Dermis blood vessel endothelial cell (primary cell): ENCODE data around the gene PPARG. TPM values are rescaled to one million over a fixed set of nuclear protein-coding genes. Genes with fewer than 3 reads are reported as not detected.
"Not testable (repeated sequence)": the region's sequence is repeated elsewhere in the genome, so short reads cannot be mapped to it uniquely, and the experiment has no call there.

Experiments
- DNase-seq: peaks from one replicate; pipeline ENCODE4 v3.0.0; 2010
- total RNA-seq: library from RNA; depleted of rRNA; stranded (reverse); fragments of >200 nt; gene quantifications from 2 replicates; pipeline ENCODE4 v1.2.3, GENCODE V29; 2014

Gene PPARG
- total RNA-seq, 1 donor from 2014 or later: 69.4 TPM

DNA sequence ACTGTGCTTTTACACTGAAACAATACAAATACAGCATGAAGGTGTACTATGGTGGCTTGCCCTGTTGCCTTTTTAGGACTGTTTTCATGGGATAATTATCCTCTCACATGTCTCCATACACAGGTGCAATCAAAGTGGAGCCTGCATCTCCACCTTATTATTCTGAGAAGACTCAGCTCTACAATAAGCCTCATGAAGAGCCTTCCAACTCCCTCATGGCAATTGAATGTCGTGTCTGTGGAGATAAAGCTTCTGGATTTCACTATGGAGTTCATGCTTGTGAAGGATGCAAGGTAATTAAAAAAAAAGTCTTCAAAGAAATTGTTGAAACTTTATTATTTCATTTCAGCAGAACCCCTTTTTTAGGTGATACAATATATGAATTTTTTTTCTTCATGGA lies 92.3 kb downstream of the PPARG start:
- no peak for DNase-seq

DNA sequence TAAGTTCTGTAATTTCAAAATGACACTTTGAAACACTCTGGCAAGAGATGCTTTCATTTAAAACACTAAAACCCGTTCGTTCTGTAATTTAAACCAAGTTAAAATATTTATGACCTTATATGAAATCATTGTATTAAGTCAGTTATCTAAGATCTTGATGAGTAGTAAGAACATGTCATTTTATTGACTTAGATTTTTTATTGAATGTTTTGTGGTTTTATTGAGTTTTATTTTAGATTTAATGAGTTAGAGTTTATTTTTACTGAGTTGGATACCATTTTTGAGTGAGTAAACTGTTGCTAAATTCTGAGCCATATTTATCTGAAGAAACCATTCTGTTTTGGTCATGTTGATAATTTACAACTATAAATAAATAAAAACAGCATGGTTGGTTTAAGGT lies 94.3 kb downstream of the PPARG start:
- no peak for DNase-seq

DNA sequence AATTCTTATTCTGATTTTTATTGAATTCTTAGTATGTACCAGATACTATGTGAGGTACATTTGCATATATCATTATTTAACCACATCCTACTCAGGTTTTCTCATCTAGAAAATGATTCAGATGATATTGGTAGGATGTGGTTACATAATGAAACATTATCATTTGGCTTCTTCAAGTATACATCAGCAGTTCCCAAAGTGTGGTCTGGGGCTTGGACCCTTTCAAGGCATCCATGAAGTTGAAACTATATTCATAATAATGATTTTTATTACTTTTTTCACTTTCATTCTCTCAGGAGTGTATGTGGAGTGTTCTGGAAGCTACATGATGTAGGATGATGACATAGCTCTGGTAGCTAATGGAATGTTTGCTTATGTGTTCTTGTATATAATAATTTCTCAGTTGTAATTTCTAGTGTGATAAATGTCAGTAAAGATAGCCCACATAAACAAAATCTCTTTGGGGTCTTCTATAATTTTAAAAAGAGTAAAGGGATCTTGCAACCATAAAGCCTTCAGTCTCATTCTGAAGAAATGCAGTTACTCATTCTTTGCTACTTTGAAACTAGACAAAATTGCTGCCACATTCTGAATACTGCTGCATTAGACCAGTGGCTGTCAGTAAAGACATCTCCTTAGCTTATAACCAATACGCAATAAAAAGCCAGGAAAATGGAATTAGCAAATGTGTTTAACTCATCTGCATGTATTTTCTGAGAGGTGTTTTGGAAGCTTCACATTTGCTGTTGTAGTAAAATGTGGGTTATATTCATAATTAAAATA lies 95.8 kb downstream of the PPARG start:
- DNase-seq: no peak

DNA sequence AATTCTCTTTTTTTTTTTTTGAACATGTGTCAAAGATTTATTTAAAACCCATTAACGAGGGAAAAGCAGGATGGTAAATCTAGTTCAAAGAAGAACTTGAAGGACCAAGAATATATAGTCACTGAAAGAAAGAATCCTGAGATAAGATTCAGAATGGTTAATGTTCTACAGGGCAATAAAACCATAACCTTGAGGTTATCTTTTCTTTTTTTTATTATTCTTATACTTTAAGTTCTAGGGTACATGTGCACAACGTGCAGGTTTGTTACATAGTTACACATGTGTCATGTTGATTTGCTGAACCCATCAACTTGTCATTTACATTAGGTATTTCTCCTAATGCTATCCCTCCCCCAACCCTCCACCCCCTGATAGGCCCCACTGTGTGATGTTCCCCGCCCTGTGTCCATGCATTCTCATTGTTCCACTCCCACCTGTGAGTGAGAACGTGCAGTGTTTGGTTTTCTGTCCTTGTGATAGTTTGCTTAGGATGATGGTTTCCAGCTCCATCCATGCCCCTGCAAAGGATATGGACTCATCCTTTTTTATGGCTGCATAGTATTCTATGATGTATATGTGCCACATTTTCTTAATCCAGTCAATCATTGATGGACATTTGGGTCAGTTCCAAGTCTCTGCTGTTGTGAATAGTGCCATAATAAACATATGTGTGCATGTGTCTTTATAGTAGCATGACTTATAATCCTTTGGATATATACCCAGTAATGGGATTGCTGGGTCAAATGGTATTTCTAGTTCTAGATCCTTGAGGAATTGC lies 97.8 kb downstream of the PPARG start:
- DNase-seq: not testable (repeated sequence)

DNA sequence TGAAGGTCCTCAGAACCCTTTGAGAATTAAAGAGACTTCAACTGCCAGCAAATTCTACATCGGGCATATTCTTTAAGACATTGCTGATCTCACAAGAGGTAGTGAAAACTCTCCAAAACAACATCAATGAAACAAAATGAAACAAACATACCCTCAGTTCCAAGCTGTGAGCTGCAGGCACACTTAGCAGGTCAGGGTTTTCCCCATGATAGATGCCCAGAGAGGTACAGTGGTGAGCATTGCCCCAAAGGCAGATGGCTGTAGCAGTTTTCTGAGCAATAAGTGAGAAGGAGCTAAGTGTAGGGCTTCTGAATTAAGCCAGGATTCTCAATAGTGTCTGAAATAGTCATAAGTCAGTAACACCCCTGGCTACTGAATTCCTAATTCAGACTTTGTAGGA lies 99.3 kb downstream of the PPARG start:
- DNase-seq: no peak

DNA sequence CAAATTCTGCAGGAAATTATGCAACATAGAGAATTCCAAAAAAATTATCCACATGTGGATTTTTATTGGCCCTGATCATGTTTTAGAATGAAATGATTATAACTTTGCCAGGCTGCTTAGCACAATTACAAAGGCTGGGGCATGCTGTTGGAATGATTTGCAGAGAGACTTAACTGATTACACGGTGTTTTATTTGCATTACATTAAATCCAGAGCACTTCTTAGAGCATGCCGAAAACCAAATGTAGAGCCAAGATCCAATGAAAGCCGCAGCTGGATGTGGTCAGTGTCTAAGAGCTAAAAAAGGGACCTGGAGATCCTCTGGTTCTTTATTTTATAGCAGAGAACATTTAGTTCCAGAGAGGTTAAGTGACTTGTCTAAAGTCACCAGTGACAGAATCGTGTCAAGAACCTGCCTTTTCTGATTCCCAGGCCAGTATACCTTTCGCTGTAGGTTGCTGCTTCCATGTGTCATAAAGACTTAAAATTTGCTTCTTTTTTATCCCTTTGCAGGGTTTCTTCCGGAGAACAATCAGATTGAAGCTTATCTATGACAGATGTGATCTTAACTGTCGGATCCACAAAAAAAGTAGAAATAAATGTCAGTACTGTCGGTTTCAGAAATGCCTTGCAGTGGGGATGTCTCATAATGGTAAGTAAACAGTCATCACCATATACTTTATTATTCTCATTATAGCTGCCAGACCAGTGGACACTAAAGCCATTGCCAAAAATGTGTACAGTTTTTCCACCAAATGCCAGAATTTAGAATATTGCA lies 103.4 kb downstream of the PPARG start:
- DNase-seq: no peak

DNA sequence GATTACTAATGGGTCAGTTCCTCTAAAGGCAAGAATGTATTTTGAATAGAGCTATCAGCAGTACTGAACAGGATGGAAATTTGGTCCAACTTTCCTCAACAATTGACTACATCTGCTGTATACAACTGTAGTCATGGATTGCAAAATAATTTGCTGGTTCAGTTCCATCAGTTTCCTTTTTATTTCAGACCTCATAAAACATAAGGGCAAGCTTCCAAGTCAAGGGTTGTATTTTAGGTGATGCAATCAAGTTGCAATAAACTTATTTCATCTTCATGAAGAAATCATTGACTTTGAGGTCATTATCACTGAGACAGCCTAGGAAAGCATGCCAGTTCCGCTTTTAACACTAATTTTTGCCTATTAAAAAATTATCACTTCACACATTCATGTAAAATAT lies 105.0 kb downstream of the PPARG start:
- no peak for DNase-seq

DNA sequence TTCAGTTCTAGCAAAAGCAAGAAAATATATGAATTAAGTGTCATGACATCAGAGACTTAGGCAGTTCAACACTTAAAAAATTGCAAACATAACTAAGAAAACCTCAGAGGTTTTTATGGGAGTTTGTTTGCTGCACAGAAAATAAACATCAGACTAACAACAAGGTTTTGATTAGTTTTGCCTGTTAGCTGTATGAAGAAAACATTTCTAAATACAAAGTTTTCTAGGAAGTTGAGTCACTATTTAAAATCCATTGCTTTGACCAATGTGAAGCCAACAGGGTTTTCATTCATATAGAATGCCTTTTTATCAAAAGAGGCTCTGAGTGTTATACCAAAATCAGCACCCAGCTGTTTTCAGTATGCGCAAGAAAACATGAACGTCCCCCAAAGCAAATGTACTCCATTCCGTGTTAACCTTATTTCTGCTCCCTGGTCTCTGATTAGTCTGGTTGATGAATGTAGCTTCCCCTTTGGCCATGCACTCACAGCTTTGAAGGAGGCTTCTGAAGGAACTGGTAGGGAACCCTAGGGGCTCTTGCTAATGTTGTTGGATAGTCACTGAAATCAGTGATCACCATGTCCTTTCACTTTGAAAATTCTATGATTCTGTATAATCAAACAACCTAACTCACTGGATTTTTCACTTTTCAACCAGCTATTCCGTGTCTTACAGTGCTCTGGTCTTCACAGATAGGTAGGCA lies 105.8 kb downstream of the PPARG start:
- no peak for DNase-seq

DNA sequence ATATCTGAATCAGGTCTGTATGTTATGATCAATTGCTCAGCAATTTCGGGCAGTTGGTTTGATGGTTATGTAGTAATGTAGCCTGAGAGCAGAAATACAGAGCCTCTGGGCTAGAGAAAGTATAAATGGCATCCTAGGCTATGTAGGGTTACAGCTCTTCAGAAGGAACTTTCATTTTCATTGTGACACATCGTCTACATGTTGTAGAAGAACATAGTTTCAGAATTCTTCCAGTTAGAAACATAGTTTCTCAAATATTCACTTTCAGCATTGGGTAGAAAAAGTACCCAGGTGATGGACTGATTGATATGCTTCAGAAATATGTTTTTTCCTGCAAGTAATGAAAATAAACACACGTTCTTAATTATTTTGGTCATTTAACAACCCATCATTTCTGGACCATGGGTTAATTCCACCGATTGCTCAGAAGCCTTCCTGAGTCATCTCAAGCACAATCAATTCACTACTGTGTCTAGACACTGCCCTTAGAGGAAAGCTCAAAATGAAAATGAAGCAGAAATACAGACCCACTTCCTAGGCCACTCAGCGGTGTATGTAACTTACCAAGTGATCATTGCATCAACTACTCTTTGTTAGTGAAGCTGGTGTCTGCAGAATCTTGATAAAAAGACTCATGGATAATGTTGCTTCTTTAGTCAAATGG lies 106.6 kb downstream of the PPARG start:
- no peak for DNase-seq

DNA sequence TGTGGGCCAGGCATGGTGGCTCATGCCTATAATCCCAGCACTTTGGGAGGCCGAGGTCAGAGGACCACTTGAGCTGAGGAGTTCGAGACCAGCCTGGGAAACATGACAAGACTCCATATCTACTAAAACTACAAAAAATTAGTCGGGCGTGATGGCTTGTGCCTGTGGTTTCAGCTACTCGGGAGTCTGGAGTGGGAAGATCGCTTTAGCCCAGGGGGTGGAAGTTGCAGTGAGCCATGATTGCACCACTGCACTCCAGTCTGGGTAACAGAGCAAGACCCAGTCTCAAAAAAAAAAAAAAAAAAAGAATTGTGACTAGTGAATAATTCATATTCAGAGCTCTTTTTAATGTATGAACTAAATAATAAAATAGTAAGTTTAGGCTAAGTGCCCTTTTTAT lies 107.6 kb downstream of the PPARG start:
- no peak for DNase-seq

DNA sequence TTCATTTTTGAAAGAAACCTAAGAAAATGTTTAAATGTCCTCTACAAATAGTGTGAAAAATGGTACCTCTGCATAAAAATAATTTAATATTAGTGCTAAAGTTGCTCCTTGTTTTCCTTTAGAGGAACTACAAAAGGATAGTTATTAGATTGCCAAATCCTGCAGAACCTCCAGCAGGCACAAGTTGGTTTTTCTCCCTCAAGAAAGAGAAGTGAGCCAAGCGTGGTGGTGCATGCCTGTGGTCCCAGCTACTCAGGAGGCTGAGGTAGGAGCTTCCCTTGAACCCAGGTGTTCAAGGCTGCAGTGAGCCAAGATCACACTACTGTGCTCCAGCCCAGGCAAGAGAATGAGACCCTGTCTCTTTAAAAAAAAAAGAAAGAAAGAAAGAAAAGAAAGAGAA lies 110.4 kb downstream of the PPARG start:
- DNase-seq: no peak

DNA sequence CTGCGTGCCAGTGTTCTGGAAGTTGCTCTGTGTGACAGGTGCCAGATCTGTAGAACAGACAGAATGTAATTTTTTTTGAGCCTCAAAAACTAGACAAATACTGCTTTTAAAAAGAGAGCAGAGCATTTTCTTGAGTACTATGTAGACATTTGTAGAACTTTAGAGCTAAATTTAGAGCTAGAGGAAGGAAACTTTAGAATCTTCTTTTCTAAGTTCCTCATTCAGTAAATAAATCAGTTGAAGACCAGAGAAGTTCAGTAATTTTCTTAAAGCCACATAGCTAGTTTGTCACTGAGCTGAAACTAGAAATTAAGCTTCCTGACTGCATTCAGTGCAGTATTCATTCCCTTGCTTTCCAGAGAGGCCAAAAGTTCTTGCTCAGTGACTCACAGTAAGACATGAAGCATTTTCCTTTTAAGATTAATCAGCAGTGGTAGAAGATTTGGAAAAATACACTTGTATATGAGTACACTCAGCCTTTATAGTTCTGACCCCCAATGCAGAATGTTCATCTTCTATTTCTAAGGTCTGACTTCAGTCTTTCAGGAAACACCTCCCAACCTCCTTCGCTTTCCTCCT lies 111.8 kb downstream of the PPARG start:
- DNase-seq: peak; percentile 67

DNA sequence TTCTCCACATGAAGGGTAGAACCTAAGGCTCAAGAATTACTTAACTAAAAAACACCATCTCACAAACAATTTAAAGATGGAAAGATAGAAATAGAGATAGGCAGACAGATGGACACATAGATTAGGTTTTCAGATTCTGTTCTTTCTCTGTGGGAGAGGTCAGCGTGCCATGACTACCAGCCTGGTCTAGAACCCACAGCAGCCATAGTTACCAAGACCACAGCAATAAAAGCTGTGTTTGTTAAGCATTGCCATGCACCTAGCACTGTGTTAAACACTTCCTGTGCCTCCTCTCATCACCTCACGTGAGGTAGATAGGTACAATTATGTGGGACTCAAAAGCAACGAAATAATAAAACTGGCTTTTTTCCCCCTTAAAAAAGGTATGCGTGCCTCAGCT lies 112.3 kb downstream of the PPARG start:
- DNase-seq: no peak

DNA sequence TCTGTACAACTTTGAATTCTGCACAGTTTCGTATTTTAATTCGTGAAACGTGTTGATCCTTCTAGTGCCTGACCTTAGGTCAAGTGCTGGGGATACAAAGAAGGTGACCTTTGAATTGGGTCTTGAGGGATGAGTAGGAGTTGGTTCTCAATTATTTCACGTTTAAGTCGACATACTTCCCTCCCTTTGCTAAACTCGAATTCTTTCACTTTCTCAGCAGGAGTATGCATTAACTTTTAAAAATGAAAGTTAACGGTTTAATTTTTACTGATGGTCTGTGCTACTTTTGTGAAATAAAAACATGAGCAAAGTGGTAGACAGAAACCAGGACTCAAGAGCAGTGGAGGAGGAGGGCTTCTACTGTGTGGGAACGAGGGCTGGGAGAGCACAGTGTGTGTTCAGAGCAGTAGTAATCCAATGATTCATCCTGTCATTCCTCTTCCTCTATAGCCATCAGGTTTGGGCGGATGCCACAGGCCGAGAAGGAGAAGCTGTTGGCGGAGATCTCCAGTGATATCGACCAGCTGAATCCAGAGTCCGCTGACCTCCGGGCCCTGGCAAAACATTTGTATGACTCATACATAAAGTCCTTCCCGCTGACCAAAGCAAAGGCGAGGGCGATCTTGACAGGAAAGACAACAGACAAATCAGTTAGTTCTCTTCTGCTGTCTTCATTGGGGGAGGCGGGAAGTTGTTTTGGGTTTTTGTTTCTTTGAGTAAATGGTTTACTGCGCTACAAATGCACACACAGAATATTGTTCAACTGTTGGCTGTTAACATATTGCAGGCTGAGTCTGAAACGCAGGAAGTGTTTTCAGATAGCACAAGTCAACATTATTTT lies 116.8 kb downstream of the PPARG start:
- DNase-seq: peak; percentile 98

DNA sequence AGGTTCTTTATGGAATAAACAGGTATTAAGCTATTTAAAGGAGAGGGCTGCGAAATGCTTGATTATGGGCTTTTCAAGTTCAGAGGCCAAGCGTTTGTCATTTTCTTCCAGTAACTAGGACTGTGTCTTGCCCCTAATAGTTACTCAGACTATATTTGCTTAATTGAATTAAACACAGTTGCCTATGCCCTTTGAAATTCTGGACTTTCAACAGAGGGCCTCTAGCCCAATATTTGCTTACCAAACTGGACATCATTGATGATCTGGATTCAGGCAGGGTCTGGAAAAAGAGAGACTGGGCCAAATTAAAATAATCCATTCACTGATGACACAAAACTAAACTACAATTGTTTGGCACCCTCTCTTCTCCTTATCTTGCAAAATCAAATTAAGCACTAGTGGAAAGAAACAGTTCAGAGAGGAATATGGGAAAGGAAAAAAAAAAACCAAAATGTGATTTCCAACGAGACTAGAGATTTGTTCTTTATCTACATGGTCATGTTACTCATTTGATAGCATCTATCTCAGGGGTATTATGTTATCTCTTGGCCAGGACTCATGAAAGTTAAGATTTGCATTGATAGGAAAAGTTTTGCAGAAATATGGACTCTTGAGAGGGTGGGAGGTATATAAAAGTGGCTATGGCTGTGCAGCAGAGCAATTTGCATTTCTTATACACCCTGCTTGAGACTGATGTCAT lies 120.3 kb downstream of the PPARG start:
- no peak for DNase-seq

DNA sequence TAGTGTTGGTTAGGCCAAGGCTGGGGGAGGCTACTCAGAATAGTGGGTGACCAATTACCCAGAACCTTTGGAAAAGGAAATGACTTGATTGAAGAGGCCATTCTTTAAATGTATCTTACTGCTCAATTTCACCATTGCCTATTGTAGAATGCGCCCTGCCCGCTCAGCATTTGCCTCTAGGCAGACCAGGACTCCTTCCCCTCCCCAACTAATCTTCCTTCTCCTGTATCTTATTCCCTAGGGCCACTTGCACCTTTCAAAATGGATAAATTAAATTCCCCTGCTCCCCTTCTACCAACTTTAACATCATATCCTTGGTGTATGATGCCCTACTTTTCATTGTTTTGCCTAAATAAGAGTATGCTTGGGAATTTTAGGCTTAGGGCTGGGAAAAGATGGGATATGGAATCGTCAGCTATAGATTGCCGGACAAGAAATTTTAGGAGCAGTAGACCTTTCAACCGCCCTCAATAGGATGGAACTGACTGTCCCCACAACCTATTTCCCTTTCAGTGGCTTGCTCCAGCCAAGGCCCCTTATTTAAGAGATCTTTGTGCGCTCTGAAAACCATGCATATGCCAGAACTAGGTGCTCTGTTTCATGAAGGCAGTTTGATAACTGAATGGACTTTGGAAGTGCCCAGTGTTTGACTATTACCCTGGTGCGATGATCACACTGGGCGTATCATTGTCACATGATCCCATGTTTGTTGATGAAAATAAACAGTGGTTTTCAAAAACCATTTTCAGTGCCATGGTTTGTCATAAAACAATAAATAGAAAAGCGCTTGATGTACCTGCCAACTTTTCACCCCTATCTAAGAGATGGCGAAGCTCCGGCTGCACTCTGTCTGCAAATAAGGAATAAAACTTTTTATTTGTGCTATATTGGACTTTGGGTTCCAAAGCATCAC lies 121.1 kb downstream of the PPARG start:
- DNase-seq: no peak

DNA sequence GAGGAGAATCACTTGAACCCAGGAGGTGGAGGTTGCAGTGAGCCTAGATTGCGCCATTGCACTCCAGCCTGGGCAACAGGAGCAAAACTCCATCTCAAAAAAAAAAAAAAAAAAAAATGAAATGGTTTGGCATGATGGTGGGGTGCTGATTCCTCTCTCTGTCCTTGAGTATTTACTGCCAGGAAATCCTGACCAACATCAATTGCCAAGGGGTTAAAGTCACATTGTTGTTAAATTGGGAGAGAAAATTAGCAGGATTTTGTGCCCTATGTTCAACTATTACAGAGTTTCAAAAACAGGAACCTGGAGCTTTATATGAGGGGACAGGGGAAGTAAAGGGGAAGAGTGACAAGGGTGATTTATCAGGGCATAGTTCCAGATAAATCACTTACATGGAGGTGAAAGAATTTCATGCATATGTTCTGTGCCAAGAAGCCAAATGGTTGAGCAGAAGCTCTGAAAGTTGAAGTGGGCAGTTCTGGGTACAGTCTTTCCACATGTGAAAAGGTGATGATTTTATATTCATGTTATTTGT lies 124.9 kb downstream of the PPARG start:
- DNase-seq: peak; percentile 43

DNA sequence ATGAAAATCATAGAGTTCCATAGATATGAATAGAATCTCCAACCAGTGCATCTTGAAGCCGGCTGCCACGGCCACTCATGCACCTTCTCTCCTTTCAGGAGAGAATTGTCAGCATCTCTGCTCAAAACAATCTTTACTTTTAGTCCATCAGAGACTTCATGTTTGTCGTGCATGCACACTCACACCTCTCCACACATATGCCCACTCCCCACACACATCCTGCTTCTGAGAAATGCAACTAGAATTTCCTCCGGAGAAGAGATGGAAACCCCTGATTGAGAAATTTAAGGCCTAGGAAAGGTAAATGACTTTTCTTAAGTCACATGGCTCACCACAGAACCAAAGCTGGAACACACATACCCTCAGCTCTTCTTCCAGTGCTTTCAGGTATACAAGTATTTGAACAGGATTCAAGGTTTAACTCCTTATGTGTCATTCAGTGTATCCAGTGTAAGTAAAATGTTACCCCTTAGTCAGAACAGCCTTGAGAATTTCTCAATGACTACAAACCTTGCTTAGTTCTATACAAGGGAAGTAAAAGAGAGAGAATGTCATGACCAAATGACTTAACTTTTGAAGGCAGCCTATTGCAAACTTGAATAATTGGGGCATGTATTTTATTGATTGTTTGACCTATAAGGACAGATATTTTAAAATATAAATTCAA lies 126.3 kb downstream of the PPARG start:
- no peak for DNase-seq
